Fibroblast of pulmonary artery (primary cell): Measurements from ENCODE around the gene LIN7A.

Experiments used
- DNase-seq: peaks from one replicate; pipeline ENCODE4 v3.0.0-alpha.2; 2010; ENCODE audit warnings: low read depth
- H3K4me3 ChIP-seq: replicated peaks from 2 replicates; pipeline ENCODE4 v1.5.1; 2011; ENCODE audit warnings: low read depth, mild to moderate bottlenecking, control low read depth, low read length, moderate library complexity
- TF ChIP-seq, protein P1 (sequence below): IDR thresholded peaks from 2 replicates; pipeline ENCODE4 v1.5.1; 2011; ENCODE audit warnings: mild to moderate bottlenecking, control low read depth, low read length, inconsistent platforms; ENCODE audit errors: missing control alignments

LIN7A gene, protein sequence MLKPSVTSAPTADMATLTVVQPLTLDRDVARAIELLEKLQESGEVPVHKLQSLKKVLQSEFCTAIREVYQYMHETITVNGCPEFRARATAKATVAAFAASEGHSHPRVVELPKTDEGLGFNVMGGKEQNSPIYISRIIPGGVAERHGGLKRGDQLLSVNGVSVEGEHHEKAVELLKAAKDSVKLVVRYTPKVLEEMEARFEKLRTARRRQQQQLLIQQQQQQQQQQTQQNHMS

DNA sequence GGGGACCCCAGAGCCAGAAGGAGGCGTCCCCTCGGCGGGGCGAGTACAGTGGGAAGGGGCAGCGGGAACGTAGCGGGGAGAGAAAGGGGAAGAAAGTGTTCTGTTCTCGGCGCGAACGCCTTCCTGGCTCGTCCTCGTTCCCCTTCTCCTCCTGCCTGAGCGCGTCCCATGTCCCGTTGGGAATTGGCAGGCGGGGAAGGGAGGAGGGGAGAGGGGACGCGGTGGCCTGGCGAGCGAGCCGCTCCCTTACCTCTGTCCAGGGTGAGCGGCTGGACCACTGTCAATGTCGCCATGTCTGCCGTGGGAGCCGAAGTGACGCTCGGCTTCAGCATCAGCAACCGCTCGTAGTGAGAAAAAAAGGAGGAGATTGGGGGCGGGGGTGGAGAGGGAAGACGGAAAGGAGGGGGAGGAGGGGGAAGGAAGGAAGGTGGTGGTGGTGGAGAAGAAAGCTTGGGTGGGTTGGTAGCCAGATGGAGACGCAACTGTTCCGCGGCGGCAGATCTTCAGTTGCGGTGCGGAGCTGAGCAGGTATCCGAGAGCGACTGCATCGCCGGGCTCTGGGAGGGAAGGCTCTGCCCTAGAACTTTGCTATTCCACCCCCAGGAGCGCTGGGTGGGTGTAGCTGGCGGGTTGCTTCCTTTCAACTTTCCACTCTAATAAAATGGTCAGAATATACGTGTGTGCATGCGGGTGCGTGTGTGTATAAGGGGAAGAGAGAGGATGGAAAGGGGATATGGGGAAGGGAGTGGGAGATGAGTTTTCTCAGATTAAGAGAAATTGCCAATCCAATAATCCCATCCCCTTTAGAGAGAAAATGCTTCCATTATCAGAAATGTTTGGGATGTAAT is at the start of gene LIN7A:
Gene LIN7A (minus strand): TSS at position 544 of the 848 bp plus-strand sequence. CDS start 212 bp downstream, at position 332.
- peak within 1 kb of the TSS; percentile 67 for H3K4me3 ChIP-seq
- TF ChIP-seq, protein P1, sequence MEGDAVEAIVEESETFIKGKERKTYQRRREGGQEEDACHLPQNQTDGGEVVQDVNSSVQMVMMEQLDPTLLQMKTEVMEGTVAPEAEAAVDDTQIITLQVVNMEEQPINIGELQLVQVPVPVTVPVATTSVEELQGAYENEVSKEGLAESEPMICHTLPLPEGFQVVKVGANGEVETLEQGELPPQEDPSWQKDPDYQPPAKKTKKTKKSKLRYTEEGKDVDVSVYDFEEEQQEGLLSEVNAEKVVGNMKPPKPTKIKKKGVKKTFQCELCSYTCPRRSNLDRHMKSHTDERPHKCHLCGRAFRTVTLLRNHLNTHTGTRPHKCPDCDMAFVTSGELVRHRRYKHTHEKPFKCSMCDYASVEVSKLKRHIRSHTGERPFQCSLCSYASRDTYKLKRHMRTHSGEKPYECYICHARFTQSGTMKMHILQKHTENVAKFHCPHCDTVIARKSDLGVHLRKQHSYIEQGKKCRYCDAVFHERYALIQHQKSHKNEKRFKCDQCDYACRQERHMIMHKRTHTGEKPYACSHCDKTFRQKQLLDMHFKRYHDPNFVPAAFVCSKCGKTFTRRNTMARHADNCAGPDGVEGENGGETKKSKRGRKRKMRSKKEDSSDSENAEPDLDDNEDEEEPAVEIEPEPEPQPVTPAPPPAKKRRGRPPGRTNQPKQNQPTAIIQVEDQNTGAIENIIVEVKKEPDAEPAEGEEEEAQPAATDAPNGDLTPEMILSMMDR: no peak
- peak; percentile 15 for DNase-seq

DNA sequence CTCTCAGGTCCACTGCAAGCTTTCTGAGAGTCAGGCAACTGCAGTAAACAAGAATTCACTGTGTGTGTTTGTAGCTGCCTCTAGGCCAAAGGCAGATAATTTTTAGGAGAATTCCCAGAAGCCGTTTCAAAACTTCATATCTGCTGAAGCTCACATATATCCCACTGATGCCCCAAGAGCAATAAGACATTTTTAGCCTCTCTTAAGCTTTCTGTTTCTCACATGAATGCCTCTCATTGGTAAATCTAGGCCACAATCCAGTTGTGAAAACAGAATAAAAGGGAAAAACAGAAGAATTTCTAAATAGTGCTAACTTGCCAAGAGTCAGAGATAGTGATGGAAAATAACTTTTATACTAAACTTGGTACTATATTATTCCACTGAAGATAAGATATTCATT is 48.5 kb upstream of the LIN7A start:
- TF ChIP-seq, protein P1: no peak
- no peak for DNase-seq
- no peak overlapping the region for H3K4me3 ChIP-seq

DNA sequence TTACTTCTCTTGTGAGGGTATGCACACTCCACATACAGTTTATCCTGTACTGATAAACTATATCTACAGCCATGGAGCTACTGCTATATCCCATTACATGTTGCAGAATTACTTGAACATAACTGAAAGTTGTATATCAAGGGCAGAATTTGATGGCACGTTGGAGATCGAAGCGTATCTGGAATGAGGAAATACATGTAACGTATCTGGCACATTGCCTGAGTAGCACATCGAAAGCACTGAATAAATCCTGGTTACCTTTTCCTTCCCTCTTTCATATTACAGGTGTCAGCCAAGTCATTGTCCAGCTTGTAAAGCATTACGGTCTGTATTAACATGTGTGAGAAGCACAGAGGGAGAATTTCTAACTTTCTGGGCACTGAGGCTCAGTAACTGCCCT is 42.1 kb upstream of the LIN7A start:
- TF ChIP-seq, protein P1: no peak
- no peak for DNase-seq
- no peak overlapping the region for H3K4me3 ChIP-seq

DNA sequence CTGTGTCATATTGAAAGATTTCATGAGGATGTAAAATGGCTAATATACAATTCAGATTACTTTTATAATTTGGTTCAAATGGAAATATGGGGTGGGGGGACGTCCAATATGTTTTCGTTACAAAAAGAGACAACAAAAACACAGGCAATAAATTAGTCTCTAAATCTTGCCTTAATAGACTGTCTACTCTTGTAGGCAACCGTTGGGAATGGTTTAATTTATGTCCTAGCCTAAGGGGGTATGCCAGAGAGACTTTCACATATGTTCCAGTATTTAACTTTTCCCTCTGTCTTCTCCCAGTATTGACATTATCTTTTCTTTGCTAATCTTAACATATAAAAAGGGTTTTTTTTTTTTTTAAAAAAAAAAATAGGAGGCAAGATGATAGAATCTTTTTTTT is 41.5 kb upstream of the LIN7A start:
- no peak for DNase-seq
- TF ChIP-seq, protein P1: no peak
- no peak overlapping the region for H3K4me3 ChIP-seq

DNA sequence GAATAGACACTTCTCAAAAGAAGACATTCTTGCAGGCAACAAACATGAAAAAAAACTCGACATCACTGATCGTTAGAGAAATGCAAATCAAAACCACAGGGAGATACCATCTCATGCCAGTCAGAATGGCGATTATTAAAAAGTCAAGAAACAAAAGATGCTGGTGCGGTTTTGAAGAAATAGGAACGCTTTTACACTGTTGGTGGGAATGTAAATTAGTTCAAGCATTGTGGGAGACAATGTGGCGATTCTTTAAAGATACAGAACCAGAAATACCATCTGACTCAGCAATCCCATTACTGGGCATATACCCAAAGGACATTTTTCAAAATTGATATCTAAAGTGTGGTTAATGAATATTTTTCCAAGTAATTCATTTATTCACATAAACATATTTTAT is 39.6 kb upstream of the LIN7A start:
- H3K4me3 ChIP-seq: no peak overlapping the region
- TF ChIP-seq, protein P1: no peak
- no peak for DNase-seq

DNA sequence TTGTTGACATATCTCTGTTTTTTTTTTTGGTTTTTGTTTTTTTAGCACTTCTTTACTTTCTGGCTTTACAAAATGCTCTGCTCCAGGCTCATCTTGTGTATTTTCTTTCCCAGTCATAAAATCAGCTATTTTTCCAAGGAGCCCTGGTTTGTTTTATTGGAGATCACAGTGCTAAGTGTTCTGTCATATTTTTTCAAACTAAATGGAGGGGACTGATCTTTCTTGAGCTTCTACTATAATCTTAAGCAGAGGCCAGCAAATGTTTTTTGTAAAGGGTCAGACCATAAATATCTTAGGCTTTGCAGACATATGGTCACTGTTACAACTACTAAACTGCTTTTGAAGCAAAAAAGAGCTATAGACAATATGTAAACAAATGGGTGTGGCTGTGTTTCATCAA is 30.6 kb upstream of the LIN7A start:
- TF ChIP-seq, protein P1: no peak
- H3K4me3 ChIP-seq: no peak overlapping the region
- no peak for DNase-seq
